HG03378 (cell line): ENCODE data around the gene LOXL1.
"Not testable (repeated sequence)": the region's sequence is repeated elsewhere in the genome, so short reads cannot be mapped to it uniquely, and the experiment has no call there.

Experiments used
- ATAC-seq: cut with Tn5 transposase; IDR thresholded peaks from one replicate; pipeline ENCODE4 v1.9.1; 2021; ENCODE audit warnings: mild to moderate bottlenecking, moderate library complexity; ENCODE audit not compliant: unreplicated experiment

LOXL1 gene

GRCh38 chr15:73951601-73952000 lies 25.3 kb downstream of the LOXL1 start:
- no peak for ATAC-seq

GRCh38 chr15:73952171-73952912 lies 26.1 kb downstream of the LOXL1 start:
- no peak for ATAC-seq

GRCh38 chr15:73952913-73953750 lies 26.9 kb downstream of the LOXL1 start:
- no peak for ATAC-seq

DNA sequence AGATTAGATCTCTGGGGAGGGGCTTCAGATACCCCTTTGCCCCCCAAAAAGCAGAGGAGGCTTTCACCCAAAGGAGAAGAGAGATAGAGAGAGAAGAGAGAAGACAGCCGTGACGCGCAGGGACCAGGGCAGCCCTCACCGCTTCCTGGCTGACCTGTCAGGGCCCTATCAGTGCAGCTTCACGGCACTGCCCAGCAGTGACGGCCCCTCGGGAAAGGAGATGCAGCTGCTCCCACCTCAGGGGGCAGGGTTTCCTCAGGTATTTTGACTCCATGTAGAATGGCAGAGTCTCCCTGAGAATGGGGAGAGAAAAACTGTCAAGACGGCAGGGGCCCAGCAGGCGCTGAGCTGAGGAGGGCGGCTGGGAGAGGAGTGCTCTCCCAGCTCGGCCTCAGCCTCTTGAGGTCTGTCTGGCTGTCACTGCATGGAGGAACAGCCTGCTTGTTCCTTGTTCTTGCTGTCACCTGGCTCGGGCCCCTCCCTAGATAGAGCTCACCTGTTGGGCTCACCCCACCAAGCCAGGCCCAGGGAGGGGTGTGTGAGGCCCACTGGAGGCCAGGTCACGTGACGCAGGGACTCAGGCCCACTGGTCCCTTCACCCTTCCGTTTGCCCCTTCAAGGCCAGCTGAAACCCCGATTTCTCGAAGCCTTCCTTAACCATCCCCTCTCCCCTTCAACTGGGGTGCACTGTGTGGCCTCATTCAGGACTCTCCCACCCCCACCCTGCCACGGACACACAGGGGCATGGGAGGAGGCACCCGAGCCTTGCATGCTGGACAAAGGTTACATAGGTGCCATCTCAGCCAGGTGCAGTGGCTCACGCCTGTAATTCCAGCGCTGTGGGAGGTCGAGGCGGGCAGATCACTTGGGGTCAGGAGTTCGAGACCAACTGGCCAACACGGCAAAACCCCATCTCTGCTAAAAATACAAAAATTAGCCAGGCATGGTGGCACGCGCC lies 28.2 kb downstream of the LOXL1 start:
- ATAC-seq: no peak

DNA sequence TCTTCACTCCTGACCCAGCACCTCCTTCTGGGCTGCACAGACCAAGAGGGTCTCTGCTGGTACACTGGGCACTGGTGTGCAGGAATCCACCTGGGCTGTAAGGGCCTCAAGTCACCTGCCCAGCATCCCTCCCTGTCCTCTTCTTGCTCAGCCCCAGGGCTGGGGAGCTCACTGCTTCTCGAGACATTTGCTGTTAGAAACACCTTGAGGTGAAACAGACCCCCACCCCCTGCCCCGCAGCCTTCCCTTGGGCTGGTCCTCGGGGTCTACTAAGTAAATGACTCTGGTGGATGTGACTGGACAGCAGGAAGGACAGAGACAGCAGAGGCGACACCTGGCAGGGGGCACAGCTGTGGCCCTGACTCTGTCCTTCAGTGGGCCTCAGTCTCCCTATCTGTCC lies 29.1 kb downstream of the LOXL1 start:
- ATAC-seq: no peak

GRCh38 chr15:73955861-73956742 lies 29.8 kb downstream of the LOXL1 start:
- no peak for ATAC-seq

DNA sequence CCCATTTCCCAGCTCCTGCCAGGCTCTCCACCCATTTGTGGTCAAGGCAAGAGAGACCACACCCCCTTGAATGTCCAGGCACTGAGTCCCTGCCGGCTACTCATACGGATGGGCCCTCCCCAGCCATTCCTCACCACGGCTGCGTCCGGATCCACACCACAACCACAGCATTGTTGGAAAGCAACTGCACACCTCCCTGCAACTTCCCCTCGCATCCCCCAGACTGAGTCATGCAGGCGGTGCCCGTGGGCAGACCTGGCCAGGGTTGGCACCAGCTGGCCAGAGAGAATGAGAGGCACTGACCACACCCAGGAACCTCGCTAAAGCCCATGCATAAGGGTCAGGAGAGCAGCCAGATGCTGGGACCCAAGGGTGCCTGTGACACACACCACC lies 30.5 kb downstream of the LOXL1 start:
- ATAC-seq: no peak

GRCh38 chr15:73957276-73957675 lies 31.0 kb downstream of the LOXL1 start:
- no peak for ATAC-seq

- no peak for ATAC-seq
Measured at GRCh38 chr15:73957785-73958184, 31.5 kb downstream of the LOXL1 start.

DNA sequence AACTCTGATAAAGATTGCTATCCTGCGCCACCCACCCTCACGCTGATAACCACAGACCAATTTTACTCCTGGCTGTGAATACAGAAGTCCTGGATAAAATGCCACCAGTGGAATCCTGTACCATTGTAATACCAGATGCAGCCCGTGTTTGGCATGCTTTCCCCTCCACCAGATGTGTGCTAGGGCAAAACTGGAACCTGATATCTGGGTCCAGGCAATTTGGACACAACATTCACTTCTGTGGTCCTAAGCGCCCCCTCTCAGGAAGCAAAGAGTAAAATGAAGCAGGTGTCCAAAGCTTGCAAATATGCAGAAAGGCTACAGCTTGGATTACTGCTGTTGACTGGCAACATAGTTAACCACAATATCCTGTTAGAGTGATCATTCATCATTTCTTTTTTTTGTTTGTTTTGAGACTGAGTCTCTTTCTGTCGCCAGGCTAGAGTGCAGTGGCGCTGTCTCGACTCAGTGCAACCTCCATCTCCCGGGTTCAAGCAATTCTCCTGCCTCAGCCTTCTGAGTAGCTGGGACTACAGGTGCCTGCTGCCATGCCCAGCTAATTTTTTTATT lies 32.8 kb downstream of the LOXL1 start:
- ATAC-seq: no peak

- no peak for ATAC-seq
Measured at GRCh38 chr15:73959801-73960200, 33.5 kb downstream of the LOXL1 start.

DNA sequence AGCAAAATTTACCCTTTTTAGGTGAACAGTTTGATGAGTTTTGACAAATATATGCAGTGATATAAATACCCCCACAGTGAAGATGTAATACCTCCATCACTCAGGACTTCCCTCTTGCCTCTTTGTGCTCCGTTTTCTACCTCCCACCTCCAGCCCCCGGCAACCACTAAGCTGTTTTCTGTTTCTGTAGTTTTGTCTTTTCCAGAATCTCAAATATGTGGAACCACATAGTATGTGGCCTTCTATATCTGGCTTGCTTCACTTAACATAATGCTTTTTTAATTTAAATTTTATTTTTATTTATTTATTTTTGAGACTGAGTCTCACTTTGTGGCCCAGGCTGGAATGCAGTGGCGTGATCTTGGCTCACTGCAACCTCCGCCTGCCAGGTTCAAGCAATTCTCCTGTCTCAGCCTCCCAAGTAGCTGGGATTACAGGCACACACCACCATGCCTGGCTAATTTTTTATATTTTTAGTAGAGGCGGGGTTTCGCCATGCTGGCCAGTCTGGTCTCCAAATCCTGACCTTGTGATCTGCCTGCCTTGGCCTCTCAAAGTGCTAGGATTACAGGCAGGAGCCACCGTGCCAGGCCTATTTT lies 34.3 kb downstream of the LOXL1 start:
- ATAC-seq: not testable (repeated sequence)

- ATAC-seq: no peak
Measured at GRCh38 chr15:73962433-73962832, 36.2 kb downstream of the LOXL1 start.

DNA sequence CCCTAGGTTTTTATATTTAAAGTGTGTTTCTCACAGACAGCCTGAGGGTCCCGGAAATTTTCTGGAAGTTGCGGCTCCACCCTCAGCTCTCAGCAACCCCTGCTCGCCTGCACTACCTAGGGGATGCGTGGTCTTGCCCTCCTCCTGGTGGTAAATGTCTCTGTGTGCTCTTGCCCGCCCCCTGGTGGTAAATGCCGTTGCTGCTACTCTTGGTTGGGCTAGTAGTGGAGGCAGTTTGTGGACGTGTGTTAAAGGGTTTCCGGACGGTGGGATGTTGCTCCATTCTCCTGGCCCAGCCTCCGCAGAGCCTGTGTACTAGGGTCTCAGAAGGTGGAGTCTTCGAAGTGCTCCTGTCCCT lies 38.5 kb downstream of the LOXL1 start:
- ATAC-seq: no peak

GRCh38 chr15:73965094-73965757 lies 39.0 kb downstream of the LOXL1 start:
- ATAC-seq: no peak

- no peak for ATAC-seq
Measured at GRCh38 chr15:73965758-73966113, 39.5 kb downstream of the LOXL1 start.

GRCh38 chr15:73968461-73968860 lies 42.2 kb downstream of the LOXL1 start:
- ATAC-seq: no peak

DNA sequence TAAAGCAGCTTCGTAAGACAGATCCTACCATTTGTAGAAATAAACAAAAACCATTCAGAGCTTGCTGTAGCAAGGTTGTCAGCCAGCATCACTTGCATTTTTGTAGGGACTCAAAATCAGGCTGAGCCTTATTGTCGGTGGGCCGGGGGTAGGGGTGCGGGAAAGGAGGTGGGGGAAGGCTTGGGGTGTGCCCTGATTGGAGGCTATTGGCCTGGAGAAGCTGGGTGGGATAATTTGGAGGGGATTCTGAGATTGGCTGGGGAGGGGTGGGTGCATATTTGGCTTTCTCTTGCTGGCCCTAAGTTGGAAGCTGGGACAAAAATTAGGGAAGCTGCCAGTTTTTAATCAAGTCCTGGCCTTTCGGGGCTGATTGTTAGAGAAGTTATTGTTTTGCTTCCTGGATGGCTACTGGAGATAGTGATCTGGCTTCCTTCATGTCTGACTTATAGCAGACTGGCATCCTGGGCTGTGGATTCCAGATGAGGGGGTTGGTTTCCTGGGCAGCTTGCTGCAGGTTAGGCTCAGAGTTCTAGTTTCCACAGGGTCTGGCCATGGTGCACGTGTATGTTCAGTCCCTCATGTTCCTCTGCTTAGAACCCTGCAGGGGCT lies 43.0 kb downstream of the LOXL1 start:
- ATAC-seq: no peak
